Type B pancreatic cell (in vitro differentiated cells): ENCODE results near the gene WDR37. TPM values are rescaled to one million over a fixed set of nuclear protein-coding genes. Genes with fewer than 3 reads are reported as not detected.

Experiments used
- DNase-seq: peaks from one replicate; pipeline ENCODE4 v3.0.0; 2021; ENCODE audit warnings: mixed read lengths; ENCODE audit not compliant: unreplicated experiment; ENCODE audit errors: extremely low spot score
- H3K27ac Mint-ChIP-seq: 2 replicates; pipeline ENCODE4 v1.8.0; 2021; ENCODE audit warnings: mild to moderate bottlenecking, mixed read lengths
- H3K27me3 Mint-ChIP-seq: 2 replicates; pipeline ENCODE4 v1.8.0; 2021; ENCODE audit warnings: mixed read lengths
- H3K36me3 Mint-ChIP-seq: 2 replicates; pipeline ENCODE4 v1.8.0; 2021; ENCODE audit warnings: mixed read lengths
- H3K4me1 Mint-ChIP-seq: one replicate; pipeline ENCODE4 v1.8.0; 2021; ENCODE audit warnings: mixed read lengths; ENCODE audit not compliant: unreplicated experiment
- H3K4me3 Mint-ChIP-seq: 2 replicates; pipeline ENCODE4 v1.8.0; 2021; ENCODE audit warnings: mild to moderate bottlenecking, mixed read lengths
- H3K9me3 Mint-ChIP-seq: 2 replicates; pipeline ENCODE4 v1.8.0; 2021; ENCODE audit warnings: mixed read lengths
- total RNA-seq: library from RNA; stranded (reverse); gene quantifications from 2 replicates; pipeline ENCODE4 v1.2.1, GENCODE V29; 2021; ENCODE audit warnings: low replicate concordance
- TF ChIP-seq, protein P1 (sequence below): fragments of 200-600 bp; sonication (generic); conservative IDR thresholded peaks from 2 replicates; pipeline ENCODE4 v1.5.0; 2021; ENCODE audit warnings: antibody characterized with exemption, mild to moderate bottlenecking

Gene WDR37
- total RNA-seq, 1 donor from 2014 or later, result 16.2 TPM

DNA sequence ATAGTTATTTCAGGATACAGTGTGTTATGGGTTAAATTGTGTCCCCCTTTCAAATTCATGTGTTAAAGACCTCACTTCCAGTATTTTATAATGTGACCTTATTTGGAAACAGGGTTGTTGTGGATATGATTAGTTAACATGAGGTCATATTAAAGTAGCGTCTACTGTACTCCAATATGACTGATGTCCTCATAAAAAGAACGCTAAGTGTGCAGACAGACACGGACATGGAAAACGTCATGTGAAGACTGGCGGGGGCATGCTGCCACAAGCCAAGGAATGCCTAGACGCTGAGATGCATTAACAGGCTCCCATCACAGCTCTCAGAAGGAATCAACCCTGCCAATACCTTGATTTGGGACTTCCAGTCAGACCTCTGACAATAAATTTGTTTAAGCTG lies 1.5 kb upstream of the WDR37 start:
- Mint-ChIP-seq H3K27ac (peak overlapping the region; percentile 80), H3K4me3 (peak overlapping the region; percentile 96), H3K27me3 (no peaks in the 10 kb centered on the region), H3K4me1 (peaks cover 57% of the 10 kb centered on the region), H3K36me3 (peaks cover 13% of the 10 kb centered on the region), H3K9me3 (no peaks in the 10 kb centered on the region)
- TF ChIP-seq, protein P1, sequence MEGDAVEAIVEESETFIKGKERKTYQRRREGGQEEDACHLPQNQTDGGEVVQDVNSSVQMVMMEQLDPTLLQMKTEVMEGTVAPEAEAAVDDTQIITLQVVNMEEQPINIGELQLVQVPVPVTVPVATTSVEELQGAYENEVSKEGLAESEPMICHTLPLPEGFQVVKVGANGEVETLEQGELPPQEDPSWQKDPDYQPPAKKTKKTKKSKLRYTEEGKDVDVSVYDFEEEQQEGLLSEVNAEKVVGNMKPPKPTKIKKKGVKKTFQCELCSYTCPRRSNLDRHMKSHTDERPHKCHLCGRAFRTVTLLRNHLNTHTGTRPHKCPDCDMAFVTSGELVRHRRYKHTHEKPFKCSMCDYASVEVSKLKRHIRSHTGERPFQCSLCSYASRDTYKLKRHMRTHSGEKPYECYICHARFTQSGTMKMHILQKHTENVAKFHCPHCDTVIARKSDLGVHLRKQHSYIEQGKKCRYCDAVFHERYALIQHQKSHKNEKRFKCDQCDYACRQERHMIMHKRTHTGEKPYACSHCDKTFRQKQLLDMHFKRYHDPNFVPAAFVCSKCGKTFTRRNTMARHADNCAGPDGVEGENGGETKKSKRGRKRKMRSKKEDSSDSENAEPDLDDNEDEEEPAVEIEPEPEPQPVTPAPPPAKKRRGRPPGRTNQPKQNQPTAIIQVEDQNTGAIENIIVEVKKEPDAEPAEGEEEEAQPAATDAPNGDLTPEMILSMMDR, result no peak
- no peak for DNase-seq

DNA sequence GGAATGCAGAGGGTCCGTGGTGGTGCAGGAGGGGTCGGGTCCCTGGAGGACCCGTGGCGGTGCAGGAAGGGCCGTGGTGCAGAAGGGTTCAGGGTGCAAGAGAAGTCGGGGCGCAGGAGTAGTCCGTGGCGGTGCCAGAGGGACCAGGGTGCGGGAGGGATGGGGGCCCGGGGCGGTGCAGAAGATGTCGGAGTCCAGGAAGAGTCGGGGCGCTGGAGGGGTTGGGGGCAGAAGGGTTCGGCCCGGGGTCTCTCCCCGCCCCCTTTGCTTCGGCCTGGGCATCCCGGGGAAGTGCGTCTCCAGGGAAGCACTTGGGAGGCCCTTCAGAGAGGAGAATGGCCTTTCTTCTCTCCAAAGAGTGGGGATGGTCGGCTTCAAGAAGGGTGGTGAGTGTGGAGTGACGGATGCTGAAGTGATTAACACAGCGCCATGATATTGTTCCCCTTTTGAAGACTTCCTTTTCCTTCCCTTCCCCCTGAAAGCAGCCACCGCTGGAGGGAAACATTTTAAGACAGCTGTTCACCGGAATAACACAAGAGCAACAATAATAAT lies 997 bp downstream of the WDR37 start:
- peak overlapping the region; percentile 93 for H3K4me3 Mint-ChIP-seq
- H3K9me3 Mint-ChIP-seq, result no peaks in the 10 kb centered on the region
- TF ChIP-seq, protein P1, result no peak
- H3K36me3 Mint-ChIP-seq, result peaks cover 14% of the 10 kb centered on the region
- peaks cover 51% of the 10 kb centered on the region for H3K4me1 Mint-ChIP-seq
- H3K27ac Mint-ChIP-seq, result peak overlapping the region; percentile 68
- no peaks in the 10 kb centered on the region for H3K27me3 Mint-ChIP-seq
- DNase-seq, result no peak

DNA sequence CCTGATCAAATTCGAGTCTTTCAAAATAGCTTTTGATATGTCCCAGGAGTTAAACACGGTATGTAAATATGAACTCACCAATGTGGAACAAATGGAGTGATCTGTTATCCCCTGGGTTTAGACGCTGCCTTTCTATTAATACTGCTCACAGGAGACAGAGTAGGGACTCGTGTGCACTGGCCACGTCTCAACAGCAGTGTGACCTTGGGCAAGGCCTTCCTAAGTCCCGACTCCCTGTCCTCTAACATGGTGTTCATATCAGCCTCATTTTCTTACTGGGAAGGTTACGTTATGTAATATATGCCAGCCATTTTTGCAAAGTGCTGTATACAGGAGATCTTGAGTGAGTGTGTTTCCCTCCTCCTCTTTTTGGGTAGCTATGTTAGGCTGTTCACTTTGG lies 1.8 kb downstream of the WDR37 start:
- no peaks in the 10 kb centered on the region for H3K9me3 Mint-ChIP-seq
- peak overlapping the region; percentile 68 for H3K27ac Mint-ChIP-seq
- no peaks in the 10 kb centered on the region for H3K27me3 Mint-ChIP-seq
- DNase-seq, result no peak
- H3K36me3 Mint-ChIP-seq, result peaks cover 10% of the 10 kb centered on the region
- H3K4me3 Mint-ChIP-seq, result peak overlapping the region; percentile 93
- TF ChIP-seq, protein P1, result no peak
- H3K4me1 Mint-ChIP-seq, result peaks cover 47% of the 10 kb centered on the region

DNA sequence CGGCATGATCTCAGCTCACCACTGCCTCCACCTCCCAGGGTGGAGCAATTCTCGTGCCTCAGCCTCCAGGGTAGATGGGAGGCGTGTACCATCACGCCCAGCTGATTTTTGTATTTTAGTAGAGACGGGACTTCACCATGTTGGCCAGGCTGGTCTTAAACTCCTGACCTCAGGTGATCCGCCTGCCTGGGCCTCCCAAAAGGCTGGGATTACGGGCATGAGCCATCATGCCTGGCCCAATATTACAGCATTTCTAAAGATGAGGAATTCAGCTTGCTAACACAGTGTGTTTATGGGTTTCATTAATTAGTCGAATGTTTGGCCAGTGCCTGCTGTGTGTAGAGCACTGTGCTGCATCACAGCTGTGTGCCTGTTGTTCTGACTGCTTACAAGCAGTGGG lies 3.7 kb downstream of the WDR37 start:
- Mint-ChIP-seq H3K27me3 (no peaks in the 10 kb centered on the region), H3K4me1 (peaks cover 35% of the 10 kb centered on the region), H3K36me3 (peaks cover 9% of the 10 kb centered on the region), H3K4me3 (no peak overlapping the region), H3K9me3 (no peaks in the 10 kb centered on the region), H3K27ac (peak overlapping the region; percentile 21)
- no peak for DNase-seq
- TF ChIP-seq, protein P1, result no peak

DNA sequence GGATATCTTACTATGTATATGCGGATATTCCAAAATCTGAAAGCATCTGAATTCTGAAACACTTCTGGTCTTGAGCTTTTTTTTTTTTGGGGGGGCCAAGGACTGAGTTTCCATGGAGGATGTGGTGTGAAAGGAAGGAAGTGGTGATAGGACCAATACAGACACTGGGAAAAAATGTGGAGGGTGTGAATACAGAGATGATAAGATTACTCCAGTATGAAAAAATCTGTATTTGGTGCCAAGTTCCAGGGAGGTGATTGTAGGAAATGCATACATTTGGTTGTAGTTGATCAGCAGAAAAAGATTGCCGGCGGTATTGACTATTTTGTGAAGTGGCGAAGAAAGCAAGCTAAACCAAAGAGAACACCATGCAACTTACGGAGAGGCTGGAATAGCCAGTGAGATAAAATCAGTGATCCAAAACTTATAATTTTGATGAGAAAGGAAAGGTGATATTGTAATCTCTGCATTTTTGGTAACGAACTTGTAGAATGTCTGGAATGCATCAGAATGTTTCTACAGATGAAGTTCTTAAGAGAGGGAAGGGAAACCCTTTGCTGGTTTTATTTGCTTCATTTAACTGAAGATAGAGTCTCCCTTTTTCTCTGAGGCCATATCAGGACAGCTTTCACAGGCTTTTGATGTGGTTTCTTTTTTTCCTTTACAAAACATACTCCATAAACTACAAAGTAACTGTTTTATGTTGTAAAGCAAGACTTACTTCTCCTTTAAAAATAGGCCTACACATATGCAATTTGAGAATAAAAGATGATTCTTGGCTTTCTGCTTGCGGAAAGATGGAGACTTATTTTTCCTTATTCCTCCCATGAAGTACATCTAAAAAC lies 6.0 kb downstream of the WDR37 start:
- Mint-ChIP-seq H3K9me3 (no peaks in the 10 kb centered on the region), H3K4me3 (no peak overlapping the region), H3K4me1 (peaks cover 24% of the 10 kb centered on the region), H3K27ac (no peak overlapping the region), H3K36me3 (peaks cover 9% of the 10 kb centered on the region), H3K27me3 (no peaks in the 10 kb centered on the region)
- TF ChIP-seq, protein P1, result no peak
- no peak for DNase-seq
